ENCODE data around the gene CCDC93. TPM values are rescaled to one million over a fixed set of nuclear protein-coding genes. Genes with fewer than 3 reads are reported as not detected.

CCDC93 gene
- total RNA-seq, 1 donor from 2014 or later, result 64.5 TPM

- Mint-ChIP-seq H3K27ac (ENCODE audit: unreplicated experiment) (no peak overlapping the region), H3K27me3 (ENCODE audit: unreplicated experiment) (no peaks in the 10 kb centered on the region), H3K9me3 (ENCODE audit: unreplicated experiment) (no peaks in the 10 kb centered on the region), H3K36me3 (ENCODE audit: low read depth, unreplicated experiment) (no peaks in the 10 kb centered on the region), H3K4me1 (ENCODE audit: unreplicated experiment) (no peaks in the 10 kb centered on the region), H3K4me3 (ENCODE audit: unreplicated experiment) (no peak overlapping the region)
- TF ChIP-seq CTCF (IDR thresholded peaks at IDR 0.05; ENCODE audit: unreplicated experiment), result peak; percentile 45
- DNase-seq (ENCODE audit: low spot score), result no peak
Observed at GRCh38 chr2:118046634-118047210, 32.9 kb upstream of the CCDC93 start.

GRCh38 chr2:118045286-118045685, 31.4 kb upstream of the CCDC93 start:
- no peaks in the 10 kb centered on the region for H3K4me1 Mint-ChIP-seq (ENCODE audit: unreplicated experiment)

GRCh38 chr2:118044854-118045253, 31.0 kb upstream of the CCDC93 start:
- Mint-ChIP-seq H3K4me3 (ENCODE audit: unreplicated experiment) (no peak overlapping the region), H3K4me1 (ENCODE audit: unreplicated experiment) (no peaks in the 10 kb centered on the region), H3K27me3 (ENCODE audit: unreplicated experiment) (no peaks in the 10 kb centered on the region), H3K27ac (ENCODE audit: unreplicated experiment) (no peak overlapping the region), H3K36me3 (ENCODE audit: low read depth, unreplicated experiment) (no peaks in the 10 kb centered on the region), H3K9me3 (ENCODE audit: unreplicated experiment) (no peaks in the 10 kb centered on the region)
- no peak for DNase-seq (ENCODE audit: low spot score)
- no peak for TF ChIP-seq CTCF (IDR thresholded peaks at IDR 0.05; ENCODE audit: unreplicated experiment)

More at GRCh38 chr2:118045286-118045685, 31.4 kb upstream of the CCDC93 start:
- no peaks in the 10 kb centered on the region for H3K36me3 Mint-ChIP-seq (ENCODE audit: low read depth, unreplicated experiment)
- H3K27me3 Mint-ChIP-seq (ENCODE audit: unreplicated experiment), result no peaks in the 10 kb centered on the region
- H3K27ac Mint-ChIP-seq (ENCODE audit: unreplicated experiment), result no peak overlapping the region
- no peak for DNase-seq (ENCODE audit: low spot score)
- no peak for TF ChIP-seq CTCF (IDR thresholded peaks at IDR 0.05; ENCODE audit: unreplicated experiment)
- H3K4me3 Mint-ChIP-seq (ENCODE audit: unreplicated experiment), result no peak overlapping the region
- no peaks in the 10 kb centered on the region for H3K9me3 Mint-ChIP-seq (ENCODE audit: unreplicated experiment)

GRCh38 chr2:118044103-118044716, 30.3 kb upstream of the CCDC93 start:
- DNase-seq (ENCODE audit: low spot score), result no peak
- Mint-ChIP-seq H3K4me3 (ENCODE audit: unreplicated experiment) (no peak overlapping the region), H3K9me3 (ENCODE audit: unreplicated experiment) (no peaks in the 10 kb centered on the region), H3K27me3 (ENCODE audit: unreplicated experiment) (peaks cover 2% of the 10 kb centered on the region), H3K27ac (ENCODE audit: unreplicated experiment) (no peak overlapping the region), H3K36me3 (ENCODE audit: low read depth, unreplicated experiment) (no peaks in the 10 kb centered on the region), H3K4me1 (ENCODE audit: unreplicated experiment) (peaks cover 4% of the 10 kb centered on the region)
- no peak for TF ChIP-seq CTCF (IDR thresholded peaks at IDR 0.05; ENCODE audit: unreplicated experiment)

GRCh38 chr2:118040891-118041290, 27.0 kb upstream of the CCDC93 start:
- H3K4me3 Mint-ChIP-seq (ENCODE audit: unreplicated experiment), result no peak overlapping the region
- DNase-seq (ENCODE audit: low spot score), result no peak
- no peak overlapping the region for H3K27ac Mint-ChIP-seq (ENCODE audit: unreplicated experiment)
- H3K9me3 Mint-ChIP-seq (ENCODE audit: unreplicated experiment), result no peaks in the 10 kb centered on the region
- H3K36me3 Mint-ChIP-seq (ENCODE audit: low read depth, unreplicated experiment), result no peaks in the 10 kb centered on the region
- peaks cover 5% of the 10 kb centered on the region for H3K27me3 Mint-ChIP-seq (ENCODE audit: unreplicated experiment)
- TF ChIP-seq CTCF (IDR thresholded peaks at IDR 0.05; ENCODE audit: unreplicated experiment), result no peak
- H3K4me1 Mint-ChIP-seq (ENCODE audit: unreplicated experiment), result peaks cover 4% of the 10 kb centered on the region
